ENCODE measurements around the gene PURA. TPM values are rescaled to one million over a fixed set of nuclear protein-coding genes. Genes with fewer than 3 reads are reported as not detected.

Gene PURA
- total RNA-seq, 1 experiment from 2014 or later, result 16.9 TPM

DNA sequence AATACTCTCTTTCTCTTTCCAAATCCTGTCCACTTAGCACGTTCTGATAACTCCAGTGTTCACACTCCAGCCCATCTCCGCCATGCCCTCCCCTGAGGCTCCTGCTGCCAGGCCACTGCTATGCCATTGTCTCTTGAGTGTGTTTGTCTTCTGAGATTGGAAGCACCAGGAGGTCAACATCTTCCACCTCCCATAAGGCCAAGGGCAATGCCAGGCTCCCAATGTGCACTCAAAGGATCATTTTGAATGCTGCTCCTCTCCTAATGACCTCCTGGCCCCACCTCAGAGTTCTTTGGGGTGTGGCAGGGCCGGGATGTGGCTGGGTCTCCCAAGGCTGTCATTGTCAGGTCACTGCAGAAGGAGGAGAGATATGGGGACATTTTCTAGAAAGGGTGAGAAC, 31.3 kb downstream of the PURA start:
- BruUV-seq (replicated peaks), result no TSS peak
- ChIA-PET CTCF (interaction anchor here (1.2 to 1.7 kb wide), 2 partner anchors 9 to 23 kb away, joined by 3 read pairs; no protein-coding TSS in a partner anchor), POLR2A (no interaction called here)
- peaks cover 5% of the 10 kb centered on the region; the same call in 1 of the 2 replicates for H3K4me1 ChIP-seq (ENCODE audit: control insufficient read depth, insufficient read depth, low read length)
- H3K27ac ChIP-seq (ENCODE audit: low read length), result no peak overlapping the region
- no peaks in the 10 kb centered on the region for H3K9me3 ChIP-seq (ENCODE audit: control insufficient read depth, insufficient read depth, low read depth, low read length)
- intact Hi-C loops (cut with micrococcal nuclease; ENCODE audit: unreplicated experiment), result no loop called here
- 0 out of 2 replicates have a peak, but pooled peaks have one; percentile 3 for ATAC-seq
- H3K36me3 ChIP-seq (ENCODE audit: control insufficient read depth, insufficient read depth, low read length), result no peaks in the 10 kb centered on the region
- no peaks in the 10 kb centered on the region for H3K27me3 ChIP-seq (ENCODE audit: control insufficient read depth, insufficient read depth, low read length)
- no peak overlapping the region for H3K4me3 ChIP-seq (ENCODE audit: low read depth in 2 of 2, low read length in 2 of 2)
- TF ChIP-seq SIN3A (IDR thresholded peaks at IDR 0.05; ENCODE audit: borderline replicate concordance, insufficient read depth, low read depth, low read length) (no peak), POLR2AphosphoS5 (IDR thresholded peaks at IDR 0.05; ENCODE audit: low read depth, low read length) (no peak), TCF7L2 (IDR thresholded peaks at IDR 0.05; ENCODE audit: low read depth, low read length) (no peak)
- TF ChIP-seq, protein P1, sequence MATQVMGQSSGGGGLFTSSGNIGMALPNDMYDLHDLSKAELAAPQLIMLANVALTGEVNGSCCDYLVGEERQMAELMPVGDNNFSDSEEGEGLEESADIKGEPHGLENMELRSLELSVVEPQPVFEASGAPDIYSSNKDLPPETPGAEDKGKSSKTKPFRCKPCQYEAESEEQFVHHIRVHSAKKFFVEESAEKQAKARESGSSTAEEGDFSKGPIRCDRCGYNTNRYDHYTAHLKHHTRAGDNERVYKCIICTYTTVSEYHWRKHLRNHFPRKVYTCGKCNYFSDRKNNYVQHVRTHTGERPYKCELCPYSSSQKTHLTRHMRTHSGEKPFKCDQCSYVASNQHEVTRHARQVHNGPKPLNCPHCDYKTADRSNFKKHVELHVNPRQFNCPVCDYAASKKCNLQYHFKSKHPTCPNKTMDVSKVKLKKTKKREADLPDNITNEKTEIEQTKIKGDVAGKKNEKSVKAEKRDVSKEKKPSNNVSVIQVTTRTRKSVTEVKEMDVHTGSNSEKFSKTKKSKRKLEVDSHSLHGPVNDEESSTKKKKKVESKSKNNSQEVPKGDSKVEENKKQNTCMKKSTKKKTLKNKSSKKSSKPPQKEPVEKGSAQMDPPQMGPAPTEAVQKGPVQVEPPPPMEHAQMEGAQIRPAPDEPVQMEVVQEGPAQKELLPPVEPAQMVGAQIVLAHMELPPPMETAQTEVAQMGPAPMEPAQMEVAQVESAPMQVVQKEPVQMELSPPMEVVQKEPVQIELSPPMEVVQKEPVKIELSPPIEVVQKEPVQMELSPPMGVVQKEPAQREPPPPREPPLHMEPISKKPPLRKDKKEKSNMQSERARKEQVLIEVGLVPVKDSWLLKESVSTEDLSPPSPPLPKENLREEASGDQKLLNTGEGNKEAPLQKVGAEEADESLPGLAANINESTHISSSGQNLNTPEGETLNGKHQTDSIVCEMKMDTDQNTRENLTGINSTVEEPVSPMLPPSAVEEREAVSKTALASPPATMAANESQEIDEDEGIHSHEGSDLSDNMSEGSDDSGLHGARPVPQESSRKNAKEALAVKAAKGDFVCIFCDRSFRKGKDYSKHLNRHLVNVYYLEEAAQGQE (IDR thresholded peaks at IDR 0.05; ENCODE audit: insufficient read depth in 1 of 2, low read depth in 2 of 2, low read length in 1 of 2), result no peak
- TF ChIP-seq, protein P2, sequence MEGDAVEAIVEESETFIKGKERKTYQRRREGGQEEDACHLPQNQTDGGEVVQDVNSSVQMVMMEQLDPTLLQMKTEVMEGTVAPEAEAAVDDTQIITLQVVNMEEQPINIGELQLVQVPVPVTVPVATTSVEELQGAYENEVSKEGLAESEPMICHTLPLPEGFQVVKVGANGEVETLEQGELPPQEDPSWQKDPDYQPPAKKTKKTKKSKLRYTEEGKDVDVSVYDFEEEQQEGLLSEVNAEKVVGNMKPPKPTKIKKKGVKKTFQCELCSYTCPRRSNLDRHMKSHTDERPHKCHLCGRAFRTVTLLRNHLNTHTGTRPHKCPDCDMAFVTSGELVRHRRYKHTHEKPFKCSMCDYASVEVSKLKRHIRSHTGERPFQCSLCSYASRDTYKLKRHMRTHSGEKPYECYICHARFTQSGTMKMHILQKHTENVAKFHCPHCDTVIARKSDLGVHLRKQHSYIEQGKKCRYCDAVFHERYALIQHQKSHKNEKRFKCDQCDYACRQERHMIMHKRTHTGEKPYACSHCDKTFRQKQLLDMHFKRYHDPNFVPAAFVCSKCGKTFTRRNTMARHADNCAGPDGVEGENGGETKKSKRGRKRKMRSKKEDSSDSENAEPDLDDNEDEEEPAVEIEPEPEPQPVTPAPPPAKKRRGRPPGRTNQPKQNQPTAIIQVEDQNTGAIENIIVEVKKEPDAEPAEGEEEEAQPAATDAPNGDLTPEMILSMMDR (IDR thresholded peaks at IDR 0.05), result no peak
- in situ Hi-C loops (cut with HindIII; ENCODE audit: low pct_unique_long_range_greater_than_20kb, low sequenced_read_pairs), result no loop called here
- DNase-seq (ENCODE audit: low read depth, low spot score), result no peak

DNA sequence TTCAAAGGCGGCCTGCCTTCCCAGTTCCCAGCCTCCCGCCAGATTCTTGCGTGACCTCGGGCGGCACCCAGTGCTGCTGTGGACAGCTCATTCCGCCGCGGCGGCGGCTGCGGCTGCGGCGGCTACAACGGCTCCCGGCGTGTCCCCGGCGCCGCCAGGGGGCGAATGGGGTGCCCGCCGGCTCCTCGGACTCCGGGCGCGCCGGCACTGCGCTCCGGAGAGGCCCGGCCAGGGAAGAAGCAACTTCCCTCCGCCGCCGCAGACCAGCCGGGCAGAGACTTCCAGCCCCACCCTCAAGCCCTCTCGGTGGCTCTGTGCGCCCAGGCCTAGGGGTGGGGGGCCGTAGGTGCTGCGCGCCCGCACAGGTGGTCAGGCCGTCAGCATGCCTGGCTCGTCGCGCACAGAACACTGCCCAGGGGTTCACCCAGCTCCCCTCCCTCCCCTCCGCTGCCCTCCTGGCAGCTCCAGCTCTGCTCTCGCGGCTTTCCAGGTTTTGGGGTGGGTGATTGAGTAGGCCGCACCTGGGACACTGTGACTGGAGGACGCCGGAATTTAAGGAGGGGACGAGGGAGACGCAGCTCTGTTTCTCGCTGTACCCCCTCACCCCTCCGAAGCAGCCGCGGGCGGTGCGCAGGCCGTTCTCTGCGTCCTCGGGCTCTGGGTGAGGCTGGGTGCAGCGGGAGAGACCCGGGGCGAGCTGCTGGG, 32.1 kb downstream of the PURA start:
- DNase-seq (ENCODE audit: low read depth, low spot score) (no peak), ATAC-seq (peak; percentile 78)
- in situ Hi-C loops (cut with HindIII; ENCODE audit: low pct_unique_long_range_greater_than_20kb, low sequenced_read_pairs) (no loop called here), intact Hi-C loops (cut with micrococcal nuclease; ENCODE audit: unreplicated experiment) (no loop called here)
- H3K36me3 ChIP-seq (ENCODE audit: control insufficient read depth, insufficient read depth, low read length), result no peaks in the 10 kb centered on the region
- no TSS peak for BruUV-seq (replicated peaks)
- POLR2A ChIA-PET, result interaction anchor here (0.7 kb wide), 1 partner anchor 108 kb away, joined by 12 read pairs; no protein-coding TSS in a partner anchor
- H3K27me3 ChIP-seq (ENCODE audit: control insufficient read depth, insufficient read depth, low read length), result no peaks in the 10 kb centered on the region
- H3K4me3 ChIP-seq (ENCODE audit: low read depth in 2 of 2, low read length in 2 of 2), result peak overlapping the region; percentile 6 to 8; a peak in 2 of 4 replicates
- H3K4me1 ChIP-seq (ENCODE audit: control insufficient read depth, insufficient read depth, low read length), result peaks cover 5% of the 10 kb centered on the region; the same call in 1 of the 2 replicates
- no peaks in the 10 kb centered on the region for H3K9me3 ChIP-seq (ENCODE audit: control insufficient read depth, insufficient read depth, low read depth, low read length)
- CTCF ChIA-PET, result interaction anchor here (1.2 kb wide), 1 partner anchor 9 kb away, joined by 3 read pairs; no protein-coding TSS in a partner anchor
- H3K27ac ChIP-seq (ENCODE audit: low read length), result no peak overlapping the region
- TF ChIP-seq POLR2AphosphoS5 (IDR thresholded peaks at IDR 0.05; ENCODE audit: low read depth, low read length) (no peak), TCF7L2 (IDR thresholded peaks at IDR 0.05; ENCODE audit: low read depth, low read length) (no peak), SIN3A (IDR thresholded peaks at IDR 0.05; ENCODE audit: borderline replicate concordance, insufficient read depth, low read depth, low read length) (no peak)
- TF ChIP-seq, protein P2 (IDR thresholded peaks at IDR 0.05), result peak; percentile 80; the same call in 1 of the 2 replicates
- TF ChIP-seq, protein P1 (IDR thresholded peaks at IDR 0.05; ENCODE audit: insufficient read depth in 1 of 2, low read depth in 2 of 2, low read length in 1 of 2), result peak; percentile 68 to 73; a peak in 2 of 4 replicates

All from Panc1 (cell line).